ENCODE data around the gene SERINC5. TPM values are rescaled to one million over a fixed set of nuclear protein-coding genes. Genes with fewer than 3 reads are reported as not detected.

The SERINC5 gene
- total RNA-seq, 2 experiments from 2014 or later: 28.1 to 36.0 TPM

GRCh38 chr5:80229902-80230255 lies 26.0 kb downstream of the SERINC5 start:
- ChIA-PET CTCF (interaction anchor here (0.9 to 1.1 kb wide), 2 partner anchors 16 to 79 kb away, joined by 3 read pairs; no protein-coding TSS in a partner anchor), POLR2A (interaction anchor here (0.6 kb wide), 1 partner anchor 9 kb away, joined by 3 read pairs; no protein-coding TSS in a partner anchor)
- Mint-ChIP-seq H3K27ac (no peak overlapping the region), H3K4me3 (no peak overlapping the region), H3K4me1 (peaks cover 73% of the 10 kb centered on the region), H3K36me3 (ENCODE audit: low read depth) (peaks cover 24% of the 10 kb centered on the region), H3K9me3 (ENCODE audit: low read depth) (no peaks in the 10 kb centered on the region), H3K27me3 (no peaks in the 10 kb centered on the region)
- no peak for DNase-seq
- intact Hi-C loops (cut with DNase I, micrococcal nuclease): loop anchor here in 1 of 2 experiments (2.0 kb wide), 1 partner anchor 37 kb away; no protein-coding TSS in a partner anchor
- ATAC-seq: no peak

GRCh38 chr5:80227979-80228596 lies 27.8 kb downstream of the SERINC5 start:
- Mint-ChIP-seq H3K9me3 (ENCODE audit: low read depth) (no peaks in the 10 kb centered on the region), H3K4me3 (no peak overlapping the region), H3K4me1 (peaks cover 64% of the 10 kb centered on the region), H3K27me3 (no peaks in the 10 kb centered on the region), H3K27ac (peak overlapping the region; percentile 13), H3K36me3 (ENCODE audit: low read depth) (peaks cover 22% of the 10 kb centered on the region)
- ChIA-PET POLR2A (interaction anchor here (0.5 to 0.7 kb wide), 2 partner anchors 11 to 39 kb away, joined by 5 to 6 read pairs; no protein-coding TSS in a partner anchor), CTCF (interaction anchor here (0.6 kb wide), 1 partner anchor 143 kb away, joined by 5 read pairs; no protein-coding TSS in a partner anchor)
- intact Hi-C loops (cut with DNase I, micrococcal nuclease): loop anchor here in 1 of 2 experiments (2.0 kb wide), 1 partner anchor 15 kb away; no protein-coding TSS in a partner anchor
- no peak for DNase-seq
- ATAC-seq: no peak

GRCh38 chr5:80225934-80226326 lies 29.9 kb downstream of the SERINC5 start:
- peaks cover 13% of the 10 kb centered on the region for H3K36me3 Mint-ChIP-seq (ENCODE audit: low read depth)
- H3K9me3 Mint-ChIP-seq (ENCODE audit: low read depth): no peaks in the 10 kb centered on the region
- peaks cover 60% of the 10 kb centered on the region for H3K4me1 Mint-ChIP-seq
- POLR2A ChIA-PET: no interaction called here
- intact Hi-C loops (cut with DNase I, micrococcal nuclease): loop anchor here in 1 of 2 experiments (2.0 kb wide), 1 partner anchor 13 kb away; no protein-coding TSS in a partner anchor
- no peaks in the 10 kb centered on the region for H3K27me3 Mint-ChIP-seq
- peak; percentile 25 for ATAC-seq
- no peak for DNase-seq
- CTCF ChIA-PET: no interaction called here
- peak overlapping the region; percentile 30 for H3K27ac Mint-ChIP-seq
- H3K4me3 Mint-ChIP-seq: peak overlapping the region; percentile 5

GRCh38 chr5:80225189-80225933 lies 30.5 kb downstream of the SERINC5 start:
- Mint-ChIP-seq H3K4me1 (peaks cover 60% of the 10 kb centered on the region), H3K27ac (peak overlapping the region; percentile 30), H3K27me3 (no peaks in the 10 kb centered on the region), H3K4me3 (no peak overlapping the region), H3K36me3 (ENCODE audit: low read depth) (peaks cover 15% of the 10 kb centered on the region), H3K9me3 (ENCODE audit: low read depth) (no peaks in the 10 kb centered on the region)
- intact Hi-C loops (cut with DNase I, micrococcal nuclease): no loop called here
- DNase-seq: no peak
- ChIA-PET CTCF (no interaction called here), POLR2A (no interaction called here)
- no peak for ATAC-seq

GRCh38 chr5:80223561-80223960 lies 32.3 kb downstream of the SERINC5 start:
- Mint-ChIP-seq H3K27ac (no peak overlapping the region), H3K27me3 (no peaks in the 10 kb centered on the region), H3K36me3 (ENCODE audit: low read depth) (peaks cover 17% of the 10 kb centered on the region), H3K4me3 (no peak overlapping the region), H3K4me1 (peaks cover 63% of the 10 kb centered on the region), H3K9me3 (ENCODE audit: low read depth) (no peaks in the 10 kb centered on the region)
- CTCF ChIA-PET: no interaction called here
- ATAC-seq (no peak), DNase-seq (no peak)
- POLR2A ChIA-PET: interaction anchor here (0.7 kb wide), 1 partner anchor 72 kb away, joined by 3 read pairs; no protein-coding TSS in a partner anchor
- intact Hi-C loops (cut with DNase I, micrococcal nuclease): no loop called here

GRCh38 chr5:80220245-80220897 lies 35.5 kb downstream of the SERINC5 start:
- Mint-ChIP-seq H3K36me3 (ENCODE audit: low read depth) (peaks cover 23% of the 10 kb centered on the region), H3K9me3 (ENCODE audit: low read depth) (no peaks in the 10 kb centered on the region), H3K4me1 (peaks cover 71% of the 10 kb centered on the region), H3K27me3 (no peaks in the 10 kb centered on the region), H3K4me3 (no peak overlapping the region), H3K27ac (peak overlapping the region; percentile 15)
- DNase-seq (no peak), ATAC-seq (no peak)
- POLR2A ChIA-PET: no interaction called here
- intact Hi-C loops (cut with DNase I, micrococcal nuclease): no loop called here
- CTCF ChIA-PET: interaction anchor here (0.7 kb wide), 1 partner anchor 418 kb away, joined by 3 read pairs; no protein-coding TSS in a partner anchor

GRCh38 chr5:80219391-80219790 lies 36.5 kb downstream of the SERINC5 start:
- ATAC-seq: no peak
- H3K4me1 Mint-ChIP-seq: peaks cover 74% of the 10 kb centered on the region
- ChIA-PET POLR2A (interaction anchor here (0.9 kb wide), 1 partner anchor 93 kb away, joined by 3 read pairs; no protein-coding TSS in a partner anchor), CTCF (interaction anchor here (0.6 to 1.3 kb wide), 2 partner anchors 8 to 13 kb away, joined by 3 to 4 read pairs; no protein-coding TSS in a partner anchor)
- H3K9me3 Mint-ChIP-seq (ENCODE audit: low read depth): peaks cover 3% of the 10 kb centered on the region
- intact Hi-C loops (cut with DNase I, micrococcal nuclease): no loop called here
- H3K36me3 Mint-ChIP-seq (ENCODE audit: low read depth): peaks cover 23% of the 10 kb centered on the region
- H3K4me3 Mint-ChIP-seq: no peak overlapping the region
- H3K27me3 Mint-ChIP-seq: no peaks in the 10 kb centered on the region
- peak overlapping the region; percentile 88 for H3K27ac Mint-ChIP-seq
- DNase-seq: no peak

GRCh38 chr5:80217667-80218066 lies 38.2 kb downstream of the SERINC5 start:
- DNase-seq (no peak), ATAC-seq (no peak)
- Mint-ChIP-seq H3K27me3 (no peaks in the 10 kb centered on the region), H3K27ac (peak overlapping the region; percentile 88), H3K36me3 (ENCODE audit: low read depth) (peaks cover 25% of the 10 kb centered on the region), H3K4me3 (peak overlapping the region; percentile 10), H3K9me3 (ENCODE audit: low read depth) (peaks cover 3% of the 10 kb centered on the region), H3K4me1 (peaks cover 88% of the 10 kb centered on the region)
- CTCF ChIA-PET: interaction anchor here (0.5 to 2.1 kb wide), 4 partner anchors 24 to 1081 kb away, joined by 3 to 8 read pairs (median 3); no protein-coding TSS in a partner anchor
- intact Hi-C loops (cut with DNase I, micrococcal nuclease): loop anchor here in 1 of 2 experiments (2.0 kb wide), 1 partner anchor 29 kb away; no protein-coding TSS in a partner anchor
- POLR2A ChIA-PET: no interaction called here

GRCh38 chr5:80216753-80217596 lies 38.9 kb downstream of the SERINC5 start:
- ChIA-PET CTCF (interaction anchor here (0.5 to 2.4 kb wide), 4 partner anchors 12 to 132 kb away, joined by 3 to 12 read pairs (median 6); no protein-coding TSS in a partner anchor), POLR2A (no interaction called here)
- H3K9me3 Mint-ChIP-seq (ENCODE audit: low read depth): peaks cover 3% of the 10 kb centered on the region
- peak overlapping the region; percentile 42 for H3K4me3 Mint-ChIP-seq
- intact Hi-C loops (cut with DNase I, micrococcal nuclease): loop anchor here in 1 of 2 experiments (2.0 kb wide), 1 partner anchor 30 kb away; no protein-coding TSS in a partner anchor
- H3K36me3 Mint-ChIP-seq (ENCODE audit: low read depth): peaks cover 25% of the 10 kb centered on the region
- H3K27ac Mint-ChIP-seq: peak overlapping the region; percentile 91
- H3K27me3 Mint-ChIP-seq: no peaks in the 10 kb centered on the region
- ATAC-seq (peak; percentile 27), DNase-seq (peak; percentile 52)
- peaks cover 91% of the 10 kb centered on the region for H3K4me1 Mint-ChIP-seq

- peaks cover 94% of the 10 kb centered on the region for H3K4me1 Mint-ChIP-seq
- ATAC-seq: no peak
- POLR2A ChIA-PET: no interaction called here
- peaks cover 25% of the 10 kb centered on the region for H3K36me3 Mint-ChIP-seq (ENCODE audit: low read depth)
- DNase-seq: no peak
- no peaks in the 10 kb centered on the region for H3K27me3 Mint-ChIP-seq
- peaks cover 3% of the 10 kb centered on the region for H3K9me3 Mint-ChIP-seq (ENCODE audit: low read depth)
- intact Hi-C loops (cut with DNase I, micrococcal nuclease): loop anchor here in 1 of 2 experiments (2.0 kb wide), 1 partner anchor 31 kb away; no protein-coding TSS in a partner anchor
- peak overlapping the region; percentile 42 for H3K4me3 Mint-ChIP-seq
- peak overlapping the region; percentile 91 for H3K27ac Mint-ChIP-seq
- CTCF ChIA-PET: interaction anchor here (0.6 to 2.4 kb wide), 3 partner anchors 11 to 90 kb away, joined by 3 to 12 read pairs (median 3); no protein-coding TSS in a partner anchor
Observed at GRCh38 chr5:80216096-80216495, 39.8 kb downstream of the SERINC5 start.

Data from activated CD4-positive, alpha-beta T cell treated with anti-CD3 and anti-CD28 coated beads for 36 hours (primary cell).